Left lobe of liver (tissue), 2 donors: ENCODE data around the gene EEF1AKMT3. TPM values are rescaled to one million over a fixed set of nuclear protein-coding genes. Genes with fewer than 3 reads are reported as not detected.

Source experiments
- ATAC-seq: fragments of 200-7000 bp; cut with Tn5 transposase; one replicate; pipeline ENCODE4 v1.9.1; 2020; ENCODE audit warnings: mild to moderate bottlenecking, moderate library complexity
- DNase-seq: peaks from one replicate; pipeline ENCODE4 v3.0.0-alpha.2; 2020; ENCODE audit warnings: low spot score
- total RNA-seq: library from RNA; stranded (reverse); gene quantifications from one replicate; pipeline ENCODE4 v1.2.1, GENCODE V29; 2021
- donor health status: DM: no; HTN: no; CAD: no; lungs with moderate emphysema.
- donor health status: DM: no; HTN: yes; CAD: no.

EEF1AKMT3 gene
- total RNA-seq, 1 donor from 2014 or later, result 6.0 TPM

GRCh38 chr12:57781801-57782200 is 9.4 kb downstream of the EEF1AKMT3 start:
- DNase-seq (no peak), ATAC-seq (no peak)

- no peak for ATAC-seq
Measured at GRCh38 chr12:57782243-57782607, 9.8 kb downstream of the EEF1AKMT3 start.

GRCh38 chr12:57782608-57783465 is 10.4 kb downstream of the EEF1AKMT3 start, which contains the start of gene TSFM:
TSFM (plus strand) TSS chr12:57782787; CDS start chr12:57782802, 15 bp downstream.
- peak; percentile 95 for DNase-seq
- ATAC-seq, result peak; percentile 99

More at GRCh38 chr12:57782243-57782607, 9.8 kb downstream of the EEF1AKMT3 start:
- DNase-seq, result no peak

- DNase-seq (no peak), ATAC-seq (no peak)
Measured at GRCh38 chr12:57783466-57783801, 11.0 kb downstream of the EEF1AKMT3 start.

GRCh38 chr12:57783861-57784260 is 11.4 kb downstream of the EEF1AKMT3 start:
- DNase-seq (no peak), ATAC-seq (no peak)

- no peak for ATAC-seq
- DNase-seq, result no peak
Measured at GRCh38 chr12:57793920-57794319, 21.5 kb downstream of the EEF1AKMT3 start.

DNA sequence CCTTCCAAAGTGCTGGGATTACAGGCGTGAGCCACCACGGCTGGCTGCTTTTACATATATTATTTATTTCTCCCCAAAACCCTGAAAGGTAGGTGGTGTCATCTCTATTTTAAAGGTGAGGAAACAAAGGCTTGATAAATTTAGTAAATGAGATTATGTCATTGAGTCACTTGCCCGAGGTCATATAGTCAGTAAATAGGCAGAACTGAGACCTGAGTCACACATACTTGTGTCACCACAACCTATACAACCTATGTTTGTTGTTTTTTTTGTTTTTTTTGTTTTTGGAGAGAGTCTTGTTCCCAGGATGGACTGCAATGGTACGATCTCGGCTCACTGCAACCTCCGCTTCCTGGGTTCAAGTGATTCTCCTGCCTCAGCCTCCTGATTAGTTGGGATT is 22.9 kb downstream of the EEF1AKMT3 start:
- ATAC-seq (no peak), DNase-seq (no peak)

- no peak for DNase-seq
- no peak for ATAC-seq
Measured at GRCh38 chr12:57796996-57797395, 24.6 kb downstream of the EEF1AKMT3 start.

DNA sequence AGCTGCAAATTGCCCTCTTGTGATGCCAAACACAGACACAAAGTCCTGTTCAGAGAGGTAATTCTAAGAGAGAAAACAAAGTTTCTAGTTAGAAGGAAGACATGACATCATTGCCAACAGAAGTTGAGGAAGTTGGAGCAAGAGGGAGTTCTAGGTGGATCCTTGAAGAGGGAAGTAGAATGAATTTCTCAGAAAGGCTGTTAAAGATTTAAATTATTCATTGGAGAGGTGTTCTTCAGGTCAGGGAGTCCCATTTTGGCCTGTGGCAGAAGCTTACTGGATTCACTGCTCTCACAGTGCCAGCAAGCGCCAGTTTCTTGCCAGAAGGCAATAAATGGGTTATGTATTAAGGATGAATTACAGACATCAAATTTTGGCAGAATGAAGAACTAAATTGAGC is 25.5 kb downstream of the EEF1AKMT3 start:
- no peak for ATAC-seq

DNA sequence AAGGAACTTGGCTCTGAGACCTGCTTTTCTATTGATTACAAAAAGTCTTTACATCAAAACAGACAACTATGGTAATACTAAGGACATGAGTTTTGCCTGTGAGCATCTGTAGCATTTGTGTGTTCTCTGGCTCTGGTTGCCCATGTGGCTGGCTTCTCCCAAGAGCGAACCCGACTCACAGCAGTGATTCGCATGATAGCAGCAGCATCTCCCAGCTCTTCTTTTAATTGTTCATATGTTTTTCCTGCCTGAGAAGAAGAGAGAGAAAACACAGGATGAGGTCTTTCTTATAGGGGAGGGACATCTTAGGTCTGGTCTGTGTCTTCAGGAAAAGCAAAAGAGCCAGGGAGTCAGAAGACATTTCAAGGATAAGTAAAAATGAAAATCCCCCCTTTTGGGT is 28.6 kb downstream of the EEF1AKMT3 start:
- ATAC-seq (no peak), DNase-seq (no peak)

More for the DNA sequence above, 25.5 kb downstream of the EEF1AKMT3 start:
- DNase-seq, result no peak

- ATAC-seq, result no peak
Measured at GRCh38 chr12:57802607-57803006, 30.2 kb downstream of the EEF1AKMT3 start.

DNA sequence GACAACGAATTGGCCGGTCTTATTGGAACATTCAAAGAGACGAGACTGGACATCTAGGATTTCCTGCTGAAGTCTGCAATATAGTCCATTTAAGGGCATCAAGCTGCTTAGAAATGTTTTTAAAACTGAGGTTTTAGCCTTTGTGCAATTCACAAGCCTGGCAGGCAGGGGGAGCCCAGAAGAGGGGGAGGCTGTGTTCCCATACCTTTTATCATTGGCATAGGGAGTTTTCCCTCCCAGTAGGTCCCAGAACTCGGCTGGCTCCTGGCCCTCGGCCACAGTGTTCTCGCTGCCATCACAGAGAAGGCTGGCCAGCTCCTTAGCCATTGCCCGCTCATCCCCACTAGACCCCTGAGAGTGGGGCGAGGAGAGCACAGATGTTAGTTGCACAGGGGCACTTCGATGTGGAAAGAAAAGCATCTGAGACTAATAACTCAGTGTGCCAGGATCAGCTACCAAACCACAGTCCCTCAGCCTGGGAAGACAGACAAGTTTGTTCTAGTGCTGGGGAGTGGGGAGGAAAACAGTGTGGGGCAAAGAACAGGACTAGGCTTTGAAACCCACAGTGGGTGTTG is 31.0 kb downstream of the EEF1AKMT3 start:
- DNase-seq (peak; percentile 58), ATAC-seq (peak; percentile 95)

More at GRCh38 chr12:57802607-57803006, 30.2 kb downstream of the EEF1AKMT3 start:
- DNase-seq, result no peak

DNA sequence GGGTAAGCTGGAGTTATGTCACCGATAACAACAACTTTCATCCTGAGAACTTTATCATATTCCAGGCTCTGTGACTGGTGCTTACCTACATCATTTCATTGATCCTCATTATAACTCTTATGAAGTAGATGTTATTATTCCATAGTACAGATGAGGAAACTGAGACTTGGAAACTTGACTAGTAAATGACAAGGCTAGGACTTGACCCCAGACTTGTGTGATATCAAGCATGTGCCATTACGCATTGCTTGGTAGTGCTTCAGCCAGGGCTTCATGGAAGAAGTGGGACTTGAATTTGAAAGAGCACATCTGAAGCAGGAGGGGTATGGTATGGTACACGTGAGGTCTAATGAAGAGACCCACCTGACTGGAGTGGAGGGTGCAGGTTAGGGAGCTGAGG is 34.3 kb downstream of the EEF1AKMT3 start:
- ATAC-seq (no peak), DNase-seq (no peak)

- DNase-seq, result no peak
- no peak for ATAC-seq
Measured at GRCh38 chr12:57807285-57807684, 34.9 kb downstream of the EEF1AKMT3 start.

DNA sequence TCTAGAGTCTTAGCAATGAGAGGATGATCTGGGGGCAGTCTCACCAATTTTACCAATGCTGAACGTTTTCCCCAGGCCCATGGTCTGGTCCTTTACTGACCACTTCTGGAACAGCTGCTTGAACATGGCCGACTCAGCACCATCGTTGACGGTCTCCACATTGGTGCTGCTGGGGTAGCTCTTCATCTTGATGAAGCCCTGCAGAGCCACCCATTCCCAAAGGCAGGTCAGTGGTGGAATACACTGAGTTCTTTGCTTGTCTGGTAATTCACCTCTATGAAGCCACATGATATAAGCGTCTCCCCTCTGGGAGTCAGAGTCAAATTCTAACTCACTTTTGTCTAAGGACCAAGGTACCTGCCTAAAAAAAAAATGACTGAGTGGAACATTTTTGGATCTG is 35.9 kb downstream of the EEF1AKMT3 start:
- no peak for ATAC-seq
- no peak for DNase-seq

DNA sequence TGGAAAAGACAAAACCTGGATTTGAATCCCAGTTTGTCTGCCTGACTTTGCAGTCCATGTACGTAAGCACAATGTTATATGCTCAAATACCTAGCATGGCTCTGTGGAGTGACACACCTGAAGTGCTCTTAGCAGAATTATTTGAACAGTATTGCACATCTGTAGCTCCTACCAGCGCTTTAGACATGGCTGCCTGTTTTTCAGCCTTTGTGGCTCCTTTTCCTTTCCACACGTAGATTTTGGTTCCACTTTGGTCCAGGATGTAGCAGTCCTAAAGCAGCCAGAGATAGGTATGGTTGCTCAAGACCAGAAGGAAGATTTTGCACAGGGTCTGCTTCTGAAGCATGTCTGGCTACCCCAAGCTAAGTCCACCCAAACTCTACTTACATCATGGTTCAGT is 37.0 kb downstream of the EEF1AKMT3 start:
- no peak for DNase-seq
- ATAC-seq, result no peak

DNA sequence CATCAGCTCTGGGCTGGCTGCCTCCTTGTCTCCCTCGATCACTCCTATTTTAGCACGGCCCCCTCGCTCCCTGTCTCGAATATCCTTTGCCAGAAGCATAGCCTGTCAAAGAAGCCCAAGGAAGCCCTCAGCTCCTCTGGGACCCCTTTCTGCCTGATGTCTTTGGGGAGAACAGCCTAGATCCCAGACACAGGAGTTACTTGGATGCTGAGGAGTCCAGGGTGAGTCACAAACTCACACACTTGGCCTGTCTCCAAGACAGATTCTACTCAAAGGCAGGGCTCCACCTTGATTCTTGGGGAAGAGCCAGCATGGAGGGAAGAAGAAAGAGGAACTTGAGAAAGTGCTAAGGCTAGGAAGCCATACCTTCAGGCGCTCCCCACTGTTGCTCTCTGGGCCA is 38.0 kb downstream of the EEF1AKMT3 start:
- ATAC-seq (no peak), DNase-seq (no peak)

- no peak for ATAC-seq
- no peak for DNase-seq
Measured at GRCh38 chr12:57811028-57811755, 38.8 kb downstream of the EEF1AKMT3 start.

GRCh38 chr12:57813111-57813970 is 40.9 kb downstream of the EEF1AKMT3 start:
- no peak for ATAC-seq

DNA sequence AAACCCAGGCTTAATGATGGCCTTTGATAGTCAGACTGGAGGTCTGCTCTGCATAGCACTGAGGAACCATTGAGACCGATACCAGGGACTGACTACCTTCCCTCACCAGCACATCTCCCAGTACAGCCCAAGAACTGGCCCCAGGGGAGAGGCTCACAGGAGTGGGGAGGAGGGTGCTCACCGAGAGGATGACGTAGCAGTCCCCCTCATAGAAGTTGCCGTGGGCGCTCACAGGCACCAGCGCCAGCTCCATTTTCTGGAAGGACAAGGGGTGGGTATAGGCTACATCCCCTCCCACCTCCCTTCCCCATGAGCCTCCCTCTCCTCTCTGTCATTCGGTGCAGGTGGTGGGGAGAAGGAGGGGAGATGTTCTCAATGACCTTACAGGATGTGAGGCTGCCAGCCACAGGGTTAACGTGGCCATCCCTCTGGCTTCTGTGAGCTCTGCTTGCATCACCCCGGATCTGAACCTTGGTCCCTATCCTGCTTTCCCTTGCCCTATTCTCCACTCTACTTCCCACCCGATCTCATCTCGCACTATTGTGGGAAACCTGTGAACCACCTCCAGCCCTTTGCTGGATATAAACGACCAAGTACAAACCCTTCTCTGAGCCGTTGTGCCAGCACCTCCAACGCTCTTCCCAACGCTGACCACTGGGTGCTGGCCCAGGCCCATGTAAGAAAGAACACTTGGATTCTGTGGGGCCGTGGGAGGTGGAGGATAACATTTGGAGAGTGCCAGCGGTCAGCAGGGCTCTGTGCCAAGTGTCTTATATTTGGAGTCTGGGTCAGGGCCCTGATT is 41.8 kb downstream of the EEF1AKMT3 start:
- no peak for DNase-seq
- ATAC-seq, result peak; percentile 60

More at GRCh38 chr12:57813111-57813970, 40.9 kb downstream of the EEF1AKMT3 start:
- no peak for DNase-seq
